T-helper 2 cell treated with Interferon-gamma antibody and Interleukin-4, amounts not matched to agents 100 ng/mL and 5 ng/mL, for 36 hours (primary cell): ENCODE measurements around the gene STARD8. TPM values are rescaled to one million over a fixed set of nuclear protein-coding genes. Genes with fewer than 3 reads are reported as not detected.

Experiments used
- intact Hi-C: fragments of 100-400 bp; cut with micrococcal nuclease; formaldehyde crosslinking; loops from one replicate; pipeline ENCODE4 v1.15.1; 2023
- total RNA-seq: library from RNA; stranded (reverse); gene quantifications from 2 replicates; pipeline ENCODE4 v1.2.3, GENCODE V29; 2022

STARD8 gene
- total RNA-seq, 1 donor from 2014 or later = 2.3 TPM

GRCh38 chrX:68748030-68748429, 100.6 kb downstream of the STARD8 start:
- intact Hi-C loops = no loop called here

DNA sequence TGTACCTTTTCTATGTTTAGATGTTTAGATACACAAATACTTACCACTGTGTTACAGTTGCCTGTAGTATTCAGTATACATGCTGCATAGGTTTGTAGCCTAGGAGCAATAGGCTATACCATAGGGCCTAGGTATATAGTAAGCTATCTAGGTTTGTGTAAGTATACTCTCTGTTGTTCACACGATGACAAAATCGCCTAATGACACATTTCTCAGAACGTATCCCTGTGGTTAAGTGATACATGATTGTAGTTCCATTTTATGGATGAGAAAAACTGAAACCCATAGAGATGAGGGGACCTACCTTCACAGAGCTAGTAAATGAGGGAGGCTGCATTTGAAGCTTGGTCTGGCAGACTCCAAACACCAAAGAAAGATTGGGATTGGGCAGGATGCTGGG, 102.0 kb downstream of the STARD8 start:
- intact Hi-C loops = no loop called here

DNA sequence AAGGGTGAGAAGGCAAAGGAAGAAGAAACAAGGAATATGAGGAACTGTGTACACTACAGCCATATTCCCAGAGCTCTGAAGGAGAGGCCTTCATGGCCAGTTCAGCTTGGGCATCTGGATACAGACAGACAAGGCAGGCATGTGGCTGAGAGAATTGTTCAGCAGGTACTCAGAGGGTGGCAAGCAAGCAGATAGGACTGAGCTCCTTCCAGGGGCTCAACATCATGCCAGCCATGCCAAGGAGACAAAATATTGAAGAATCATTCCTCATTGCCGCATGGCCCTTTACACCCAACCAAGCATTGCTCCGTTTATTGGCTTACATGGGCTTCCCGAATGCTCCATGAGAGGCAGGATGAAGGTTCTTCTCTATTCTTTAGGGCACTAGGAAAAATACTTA, 102.8 kb downstream of the STARD8 start:
- intact Hi-C loops = no loop called here

DNA sequence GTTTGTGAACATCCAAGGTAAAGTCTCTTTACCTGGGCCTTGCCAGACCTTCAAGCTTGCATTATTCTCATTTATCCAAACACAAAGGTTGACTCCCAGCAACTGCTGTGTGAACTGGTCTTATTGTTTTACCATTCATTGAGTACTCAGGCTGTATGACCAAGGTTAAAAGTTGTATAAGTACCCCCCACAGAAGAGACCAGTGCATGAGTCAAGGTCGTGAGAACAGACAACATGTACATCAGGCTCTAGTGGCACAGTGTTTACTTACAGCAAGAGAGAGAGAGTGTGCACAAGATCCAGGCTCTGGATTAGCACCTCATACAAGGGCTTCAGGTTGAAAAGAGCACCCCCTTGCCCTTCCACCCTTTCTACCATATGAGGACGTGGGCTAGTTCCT, 103.9 kb downstream of the STARD8 start:
- intact Hi-C loops = no loop called here

DNA sequence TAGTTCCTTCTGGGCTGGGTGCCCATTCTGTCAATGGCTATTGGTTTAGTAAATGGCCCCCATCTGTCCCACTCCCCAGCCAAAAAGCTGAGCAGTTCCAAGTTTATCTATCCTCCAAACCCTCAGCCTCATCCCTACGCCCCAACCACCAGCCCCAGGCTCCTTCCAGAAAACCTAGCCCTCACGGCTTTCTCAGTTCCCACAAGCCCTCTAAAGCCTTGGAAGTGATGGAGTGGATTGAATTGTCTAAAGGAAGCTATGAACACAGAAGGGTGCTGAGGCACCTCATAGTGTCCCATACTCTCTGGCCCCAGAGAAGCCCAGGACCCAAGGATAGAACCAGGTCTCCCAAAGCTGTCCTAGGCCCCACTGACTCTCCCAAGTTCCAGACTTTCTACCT, 105.8 kb downstream of the STARD8 start:
- intact Hi-C loops = no loop called here

DNA sequence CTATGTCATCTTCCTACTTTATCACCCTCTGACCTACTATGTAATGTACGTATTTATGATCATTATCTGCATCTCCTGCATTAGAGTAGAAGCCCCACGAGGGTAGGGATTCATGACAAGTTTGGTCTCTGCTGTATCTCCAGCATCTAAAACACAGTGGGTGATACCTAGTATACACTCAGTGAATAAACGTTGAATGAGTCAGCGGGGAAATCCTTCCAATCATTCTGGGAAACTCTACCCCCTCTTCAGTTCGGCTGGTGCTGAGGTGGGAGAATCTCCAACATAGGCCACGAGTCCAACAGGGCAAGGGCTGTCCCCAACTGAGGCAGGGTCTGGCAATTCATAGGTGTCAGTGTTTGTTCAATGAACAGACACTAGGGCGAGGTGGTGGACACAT, 106.9 kb downstream of the STARD8 start:
- intact Hi-C loops = no loop called here

GRCh38 chrX:68755616-68756125, 108.2 kb downstream of the STARD8 start:
- intact Hi-C loops = no loop called here

GRCh38 chrX:68757331-68757730, 109.9 kb downstream of the STARD8 start:
- intact Hi-C loops = no loop called here

DNA sequence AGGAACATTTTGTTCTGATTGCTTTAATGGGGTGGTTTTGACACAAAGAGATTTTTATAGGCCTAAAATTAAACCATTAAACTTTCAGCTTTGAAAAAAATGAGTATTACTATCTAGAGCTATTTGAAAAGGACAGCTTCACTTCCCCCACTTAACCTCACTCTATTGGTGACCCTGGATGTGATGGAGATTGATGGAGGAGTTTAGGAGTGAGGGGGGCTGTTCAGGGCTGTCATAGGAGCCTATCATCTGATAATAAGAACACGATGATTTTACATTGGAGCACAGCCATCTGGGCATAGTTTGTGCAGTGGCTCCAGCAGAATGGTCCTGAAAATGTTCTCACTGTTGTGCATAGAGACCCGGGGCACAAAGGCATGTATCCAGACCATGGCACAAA, 110.3 kb downstream of the STARD8 start:
- intact Hi-C loops = no loop called here

DNA sequence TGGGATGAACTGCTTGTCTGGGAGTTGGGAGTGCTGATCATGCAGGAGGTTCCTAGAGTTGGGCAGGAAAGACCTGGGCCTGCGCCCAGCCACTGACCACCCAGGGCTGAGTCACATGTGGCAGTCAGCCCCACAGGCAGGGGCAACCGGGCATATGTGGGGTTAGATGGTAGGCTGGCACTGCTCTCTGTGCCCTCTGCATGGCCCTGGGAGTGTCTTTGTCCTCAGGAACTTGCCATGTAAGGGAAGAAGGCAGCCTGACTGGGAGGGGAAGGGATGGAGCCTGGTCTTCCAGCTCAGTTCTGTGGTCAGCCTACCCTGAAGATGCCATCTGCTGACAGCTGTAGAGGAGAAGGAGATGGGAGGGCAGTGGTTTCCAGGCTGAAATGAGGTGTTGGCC, 111.2 kb downstream of the STARD8 start:
- intact Hi-C loops = no loop called here

DNA sequence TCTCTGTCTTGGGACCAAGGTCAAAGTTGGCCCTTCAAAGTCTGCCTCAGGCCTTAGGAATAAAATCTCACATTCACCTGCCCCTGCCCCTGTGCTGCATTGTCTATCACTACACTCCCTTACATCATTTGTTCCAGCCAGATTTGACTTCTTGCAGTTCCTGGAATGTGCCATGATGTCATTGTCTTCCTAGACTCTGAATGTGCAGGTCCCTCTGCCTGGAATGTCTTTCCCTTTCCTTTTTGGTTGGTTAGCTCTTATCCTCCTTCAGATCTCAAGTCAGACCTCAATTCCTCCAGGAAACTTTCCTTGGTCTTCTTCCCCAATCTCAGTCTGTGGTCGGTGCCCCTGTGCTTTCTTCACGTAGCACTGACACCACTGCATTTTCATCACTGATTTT, 113.6 kb downstream of the STARD8 start:
- intact Hi-C loops = no loop called here

DNA sequence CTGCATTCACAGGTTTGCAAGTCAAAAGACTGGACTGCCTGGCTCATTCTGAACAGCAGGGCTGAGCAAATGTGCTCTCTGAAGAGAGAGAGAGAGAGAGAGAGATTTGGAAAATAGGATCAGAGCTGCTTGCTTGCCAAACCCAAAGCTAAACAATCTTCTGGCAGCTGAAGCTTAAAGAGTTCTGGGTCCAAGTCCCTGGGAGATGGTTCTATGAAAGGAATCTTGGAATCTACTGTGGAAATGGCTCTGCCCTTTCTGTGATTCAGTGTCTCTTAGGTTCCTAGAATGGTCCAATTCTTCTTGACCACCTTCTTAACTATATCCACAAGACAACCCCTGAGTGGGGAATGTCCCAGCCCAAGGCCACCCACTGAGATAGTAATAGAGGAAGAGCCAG, 115.3 kb downstream of the STARD8 start:
- intact Hi-C loops = no loop called here

DNA sequence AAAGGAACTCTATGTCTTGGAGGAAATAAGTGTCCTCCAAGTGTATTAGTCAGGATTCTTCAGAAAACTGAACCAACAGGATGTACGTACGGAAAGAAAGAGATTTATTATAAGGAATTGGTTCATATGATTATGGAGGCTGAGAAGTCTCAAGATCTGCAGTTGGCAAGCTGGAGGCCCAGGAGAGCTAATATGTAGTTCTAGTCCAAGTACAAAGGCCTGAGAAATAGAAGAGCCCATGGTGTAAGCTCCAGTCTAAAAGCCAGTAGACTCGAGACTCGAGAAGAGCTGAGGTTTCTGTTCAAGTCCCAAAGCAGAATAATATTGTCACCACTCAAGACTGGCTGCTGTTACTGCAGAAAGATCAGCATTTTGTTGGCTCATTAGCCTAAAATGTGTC, 116.0 kb downstream of the STARD8 start:
- intact Hi-C loops = no loop called here

Other genes with a start within 250 kb of the STARD8 start
- gene OPHN1, start 214.2 kb upstream of the STARD8 start, total RNA-seq = 0.25 and 0.27 TPM in 2 replicates
- 15.9 and 19.1 TPM in 2 replicates for gene YIPF6, start 148.6 kb upstream of the STARD8 start, total RNA-seq
- gene EFNB1, start 181.4 kb downstream of the STARD8 start, total RNA-seq = 5.5 TPM in 2 replicates